ENCODE results near the gene EIF3D. TPM values are rescaled to one million over a fixed set of nuclear protein-coding genes. Genes with fewer than 3 reads are reported as not detected.

The EIF3D gene
- total RNA-seq, 1 donor from 2014 or later = 143 TPM

DNA sequence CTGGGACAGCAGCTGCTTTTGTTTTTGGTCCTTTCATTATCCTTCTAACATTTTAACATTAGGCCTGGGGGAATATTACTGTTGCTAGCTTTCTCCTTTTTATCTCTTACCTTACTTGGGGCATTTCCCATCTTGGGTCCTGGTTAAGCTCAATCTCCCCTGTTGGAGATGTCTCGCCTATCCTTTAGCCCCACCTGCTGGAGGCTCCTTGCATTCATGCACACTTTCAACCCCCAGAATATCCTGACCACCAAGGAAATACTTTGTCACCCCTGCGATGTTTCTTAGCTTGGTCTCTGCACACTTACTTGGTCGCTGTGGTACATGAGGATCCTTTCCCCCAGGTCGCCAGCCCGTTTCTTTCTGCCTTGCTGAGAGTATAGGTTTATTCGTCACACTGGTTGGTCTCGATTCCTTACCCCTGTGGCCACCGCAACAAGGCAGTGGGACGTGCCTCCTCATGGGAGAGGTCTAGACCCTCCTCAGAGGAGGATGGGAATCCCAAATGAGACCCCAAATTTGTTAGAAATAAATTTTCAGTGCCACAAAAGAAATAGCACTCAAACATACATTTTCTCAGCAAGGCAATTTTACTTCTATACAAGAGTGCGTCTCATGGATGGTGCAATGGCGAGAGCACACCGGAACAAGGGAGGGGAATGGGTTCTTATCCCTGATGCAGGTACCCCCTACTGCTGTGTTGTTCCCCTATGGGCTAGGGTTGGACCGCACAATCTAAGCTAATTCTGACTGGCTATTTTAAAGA is 42.2 kb downstream of the EIF3D start:
- no peak for DNase-seq
- H3K4me3 Mint-ChIP-seq (ENCODE audit: unreplicated experiment) = no peak overlapping the region

DNA sequence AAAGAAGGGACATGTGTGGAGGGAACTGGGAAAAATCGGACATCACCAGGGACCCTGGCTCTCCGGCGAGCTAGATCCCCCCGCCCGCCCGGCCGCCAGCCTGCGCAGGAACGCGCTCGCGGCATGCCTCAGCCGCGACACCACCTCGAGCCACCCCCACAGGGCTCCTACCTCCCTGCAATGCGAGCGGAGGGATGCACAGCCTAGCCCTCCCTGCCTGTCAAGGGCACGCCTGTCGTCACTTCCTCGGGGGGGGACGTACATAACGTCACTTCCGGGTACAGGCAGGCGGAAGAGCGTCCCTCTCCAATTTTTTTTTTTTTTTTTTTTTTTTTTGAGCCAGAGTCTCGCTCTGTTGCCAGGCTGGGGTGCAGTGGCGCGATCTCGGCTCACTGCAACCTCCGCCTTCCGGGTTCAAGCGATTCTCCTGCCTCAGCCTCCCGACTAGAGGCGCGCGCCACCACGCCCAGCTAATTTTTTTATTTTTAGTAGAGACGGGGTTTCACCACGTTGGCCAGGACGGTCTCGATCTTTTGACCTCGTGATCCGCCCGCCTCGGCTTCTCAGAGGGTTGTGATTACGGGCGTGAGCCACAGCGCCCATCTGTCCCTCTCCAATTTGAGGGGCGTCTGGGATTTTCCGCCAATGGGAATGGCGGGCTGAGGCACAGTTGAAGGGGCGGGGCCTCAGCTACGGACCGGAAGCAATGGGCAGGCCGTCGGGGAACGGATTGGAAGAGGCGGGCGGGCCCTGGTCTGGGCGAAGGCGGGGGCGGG is 47.4 kb downstream of the EIF3D start, which contains the start of gene TXN2:
TSS of gene TXN2 (minus strand) at position 248 of the 776 bp plus-strand sequence. CDS start 803 bp downstream, outside the sequence.
- DNase-seq = peak; percentile 96
- peaks cover 9% of the 10 kb centered on the region for H3K27me3 Mint-ChIP-seq (ENCODE audit: unreplicated experiment)
- H3K4me3 Mint-ChIP-seq (ENCODE audit: unreplicated experiment) = peak within 1 kb of the TSS; percentile 97
- H3K27ac Mint-ChIP-seq (ENCODE audit: unreplicated experiment) = peak within 1 kb of the TSS; percentile 95
- peaks cover 14% of the 10 kb centered on the region for H3K36me3 Mint-ChIP-seq (ENCODE audit: unreplicated experiment)
- H3K4me1 Mint-ChIP-seq (ENCODE audit: low read depth, unreplicated experiment) = peaks cover 7% of the 10 kb centered on the region
- H3K9me3 Mint-ChIP-seq (ENCODE audit: unreplicated experiment) = peaks cover 20% of the 10 kb centered on the region
- no peak for TF ChIP-seq CTCF (IDR thresholded peaks at IDR 0.05; ENCODE audit: partially characterized antibody, unreplicated experiment)

More for the DNA sequence above, 42.2 kb downstream of the EIF3D start:
- H3K36me3 Mint-ChIP-seq (ENCODE audit: unreplicated experiment) = peaks cover 31% of the 10 kb centered on the region
- H3K27me3 Mint-ChIP-seq (ENCODE audit: unreplicated experiment) = peaks cover 10% of the 10 kb centered on the region
- peak; percentile 28 for TF ChIP-seq CTCF (IDR thresholded peaks at IDR 0.05; ENCODE audit: partially characterized antibody, unreplicated experiment)
- peaks cover 3% of the 10 kb centered on the region for H3K4me1 Mint-ChIP-seq (ENCODE audit: low read depth, unreplicated experiment)
- H3K27ac Mint-ChIP-seq (ENCODE audit: unreplicated experiment) = no peak overlapping the region
- peaks cover 21% of the 10 kb centered on the region for H3K9me3 Mint-ChIP-seq (ENCODE audit: unreplicated experiment)

GRCh38 chr22:36480941-36481392 is 48.0 kb downstream of the EIF3D start:
- no peak for TF ChIP-seq CTCF (IDR thresholded peaks at IDR 0.05; ENCODE audit: partially characterized antibody, unreplicated experiment)
- peak overlapping the region; percentile 97 for H3K4me3 Mint-ChIP-seq (ENCODE audit: unreplicated experiment)
- peaks cover 15% of the 10 kb centered on the region for H3K9me3 Mint-ChIP-seq (ENCODE audit: unreplicated experiment)
- no peak for DNase-seq
- H3K27ac Mint-ChIP-seq (ENCODE audit: unreplicated experiment) = peak overlapping the region; percentile 95
- H3K36me3 Mint-ChIP-seq (ENCODE audit: unreplicated experiment) = peaks cover 9% of the 10 kb centered on the region
- H3K4me1 Mint-ChIP-seq (ENCODE audit: low read depth, unreplicated experiment) = peaks cover 7% of the 10 kb centered on the region
- H3K27me3 Mint-ChIP-seq (ENCODE audit: unreplicated experiment) = peaks cover 8% of the 10 kb centered on the region

DNA sequence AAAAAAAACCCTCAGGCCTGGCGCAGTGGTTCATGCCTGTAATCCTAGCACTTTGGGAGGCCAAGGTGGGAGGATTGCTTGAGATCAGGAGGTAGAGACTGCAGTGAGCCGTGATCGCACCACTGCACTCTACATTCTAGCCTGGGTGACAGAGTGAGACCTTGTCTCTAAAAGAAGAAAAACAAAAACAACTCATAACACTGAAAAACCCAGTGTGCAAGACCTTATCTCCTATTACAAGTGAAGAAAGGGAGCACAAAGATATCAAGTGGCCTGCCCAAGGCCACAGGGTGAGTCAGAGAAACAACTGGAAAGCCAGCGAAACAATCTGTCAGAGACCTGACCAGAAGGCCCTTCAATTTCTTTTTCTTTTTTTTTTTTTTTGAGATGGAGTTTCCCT is 50.0 kb downstream of the EIF3D start:
- H3K4me1 Mint-ChIP-seq (ENCODE audit: low read depth, unreplicated experiment) = peaks cover 7% of the 10 kb centered on the region
- H3K27ac Mint-ChIP-seq (ENCODE audit: unreplicated experiment) = no peak overlapping the region
- peaks cover 12% of the 10 kb centered on the region for H3K9me3 Mint-ChIP-seq (ENCODE audit: unreplicated experiment)
- peaks cover 5% of the 10 kb centered on the region for H3K36me3 Mint-ChIP-seq (ENCODE audit: unreplicated experiment)
- H3K4me3 Mint-ChIP-seq (ENCODE audit: unreplicated experiment) = no peak overlapping the region
- peaks cover 4% of the 10 kb centered on the region for H3K27me3 Mint-ChIP-seq (ENCODE audit: unreplicated experiment)
- TF ChIP-seq CTCF (IDR thresholded peaks at IDR 0.05; ENCODE audit: partially characterized antibody, unreplicated experiment) = no peak
- DNase-seq = no peak
